Transverse colon (tissue), 4 donors: ENCODE data around the gene DNAJC24. TPM values are rescaled to one million over a fixed set of nuclear protein-coding genes. Genes with fewer than 3 reads are reported as not detected.

Source experiments
- DNase-seq: peaks from one replicate; pipeline ENCODE4 v3.0.0-alpha.2; 2019
- H3K27ac ChIP-seq, 4 donors: fragments of 200-600 bp; sonication (generic); 2 replicates each; pipeline ENCODE4 v1.5.1; 2016 to 2018; ENCODE audit warnings: inconsistent platforms in 4 of 4
- H3K27me3 ChIP-seq: fragments of 200-600 bp; sonication (generic); 2 replicates; pipeline ENCODE4 v1.5.1; 2017; ENCODE audit warnings: inconsistent platforms
- H3K36me3 ChIP-seq, 4 donors: fragments of 200-600 bp; sonication (generic); 2 replicates each; pipeline ENCODE4 v1.5.1; 2017 to 2019; ENCODE audit warnings: inconsistent platforms in 4 of 4
- H3K4me1 ChIP-seq, 4 donors: fragments of 200-600 bp; sonication (generic); 2 replicates each; pipeline ENCODE4 v1.5.1; 2017 to 2020; ENCODE audit warnings: inconsistent platforms in 4 of 4
- H3K4me3 ChIP-seq, 4 donors: fragments of 200-600 bp; sonication (generic); 1 replicate in 1 of 4; 2 replicates in 3 of 4; pipeline versions ENCODE4 v1.5.1 to v1.6.1; 2017 to 2019; ENCODE audit warnings: inconsistent platforms in 4 of 4
- H3K9me3 ChIP-seq, 2 donors: fragments of 200-600 bp; sonication (generic); 2 replicates each; pipeline ENCODE4 v1.5.1; 2017 to 2019; ENCODE audit warnings: inconsistent platforms in 2 of 2
- EP300 ChIP-seq: sonication (generic); formaldehyde crosslinking; IDR thresholded peaks from one replicate; pipeline ENCODE4 v1.6.1; 2017; ENCODE audit warnings: antibody characterized with exemption, low read depth
- POLR2A ChIP-seq: fragments of 450-650 bp; IDR thresholded peaks from one replicate; pipeline ENCODE4 v1.6.1; 2016; ENCODE audit warnings: antibody characterized with exemption, mild to moderate bottlenecking, moderate library complexity
- POLR2AphosphoS5 ChIP-seq, 3 donors: sonication (generic); formaldehyde crosslinking; IDR thresholded peaks; one replicate each; pipeline ENCODE4 v1.6.1; 2016; ENCODE audit warnings: antibody characterized with exemption in 3 of 3
- WGBS, 2 donors: methylation state at CpG; one replicate each; pipeline ENCODE4 v1.1.5; 2018; ENCODE audit warnings: low coverage in 1 of 2; 5-methylcytosine and 5-hydroxymethylcytosine counted together
- in situ Hi-C, 4 donors: fragments of 200-750 bp; cut with MboI; loops; one replicate each; pipeline versions ENCODE4 v1.15.0 to v1.15.1; 2017; ENCODE audit warnings: low sequenced_read_pairs in 3 of 4, low pct_ligation_motif_present in 1 of 4, low pct_unique_long_range_greater_than_20kb in 1 of 4
- intact Hi-C: fragments of 100-400 bp; cut with DNase I; formaldehyde crosslinking; loops from one replicate; pipeline ENCODE4 v1.15.1; 2023; ENCODE audit warnings: low total_unique reads
- total RNA-seq, 4 donors: library from RNA; depleted of rRNA; stranded (reverse); fragments of >200 nt; gene quantifications; one replicate each; pipeline ENCODE4 v1.1.0, GENCODE V29; 2016
- TF ChIP-seq, protein P1 (sequence below), 5 experiments: fragments of 200-600 bp in 3 of 5; fragments of 450-650 bp in 2 of 5; sonication (generic) in 3 of 5; IDR thresholded peaks; 1 replicate in 2 of 5; 2 replicates in 3 of 5; pipeline ENCODE4 v1.5.1; 2016 to 2017; ENCODE audit warnings: antibody characterized with exemption in 5 of 5, inconsistent platforms in 3 of 5, mild to moderate bottlenecking in 2 of 5, moderate library complexity in 1 of 5

The DNAJC24 gene
- total RNA-seq, 4 donors from 2014 or later, result 5.6 to 15.3 (median 10.6) TPM

- WGBS, 2 donors, result 77 to 91% methylated on average over 3 of the region's 3 CpGs
- Histone ChIP-seq H3K27me3 (no peaks in the 10 kb centered on the region), H3K9me3 (no peaks in the 10 kb centered on the region), H3K36me3 (no peaks in the 10 kb centered on the region), H3K4me1 (no peaks in the 10 kb centered on the region), H3K4me3 (no peak overlapping the region), H3K27ac (no peak overlapping the region)
- DNase-seq, result no peak
- in situ Hi-C loops, result no loop called here
- intact Hi-C loops, result no loop called here
- TF ChIP-seq EP300 (no peak), POLR2AphosphoS5 (IDR thresholded peaks at IDR 0.05) (no peak), POLR2A (no peak)
- TF ChIP-seq, protein P1, sequence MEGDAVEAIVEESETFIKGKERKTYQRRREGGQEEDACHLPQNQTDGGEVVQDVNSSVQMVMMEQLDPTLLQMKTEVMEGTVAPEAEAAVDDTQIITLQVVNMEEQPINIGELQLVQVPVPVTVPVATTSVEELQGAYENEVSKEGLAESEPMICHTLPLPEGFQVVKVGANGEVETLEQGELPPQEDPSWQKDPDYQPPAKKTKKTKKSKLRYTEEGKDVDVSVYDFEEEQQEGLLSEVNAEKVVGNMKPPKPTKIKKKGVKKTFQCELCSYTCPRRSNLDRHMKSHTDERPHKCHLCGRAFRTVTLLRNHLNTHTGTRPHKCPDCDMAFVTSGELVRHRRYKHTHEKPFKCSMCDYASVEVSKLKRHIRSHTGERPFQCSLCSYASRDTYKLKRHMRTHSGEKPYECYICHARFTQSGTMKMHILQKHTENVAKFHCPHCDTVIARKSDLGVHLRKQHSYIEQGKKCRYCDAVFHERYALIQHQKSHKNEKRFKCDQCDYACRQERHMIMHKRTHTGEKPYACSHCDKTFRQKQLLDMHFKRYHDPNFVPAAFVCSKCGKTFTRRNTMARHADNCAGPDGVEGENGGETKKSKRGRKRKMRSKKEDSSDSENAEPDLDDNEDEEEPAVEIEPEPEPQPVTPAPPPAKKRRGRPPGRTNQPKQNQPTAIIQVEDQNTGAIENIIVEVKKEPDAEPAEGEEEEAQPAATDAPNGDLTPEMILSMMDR (IDR thresholded peaks at IDR 0.05), result no peak
Observed at GRCh38 chr11:31414338-31414737, 44.7 kb downstream of the DNAJC24 start.

DNA sequence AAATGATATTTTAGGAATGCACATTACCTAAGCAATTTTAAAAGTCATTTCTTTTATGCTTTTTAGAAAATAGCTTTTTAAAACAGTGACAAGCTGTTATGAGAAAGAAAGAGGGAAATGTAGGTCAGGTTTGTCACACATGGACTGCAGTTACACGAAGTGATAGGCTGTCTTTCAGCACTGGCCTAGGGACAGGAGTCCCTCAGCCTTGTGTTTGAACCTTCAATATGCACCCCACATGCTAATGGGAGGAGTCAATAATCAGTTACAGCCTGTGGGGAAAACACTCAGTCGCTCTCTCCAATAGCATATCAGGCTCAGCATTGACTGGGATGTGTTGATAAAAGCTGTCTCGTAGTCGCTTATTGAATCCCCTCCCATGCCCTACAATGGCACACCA lies 45.8 kb downstream of the DNAJC24 start:
- WGBS, 2 donors, result 88 to 91% methylated on average over 4 of the region's 4 CpGs
- TF ChIP-seq POLR2AphosphoS5 (IDR thresholded peaks at IDR 0.05), result no peak

GRCh38 chr11:31417357-31417756 lies 47.7 kb downstream of the DNAJC24 start:
- DNase-seq, result no peak
- Histone ChIP-seq H3K27ac (no peak overlapping the region), H3K27me3 (no peaks in the 10 kb centered on the region), H3K36me3 (no peaks in the 10 kb centered on the region), H3K4me1 (no peaks in the 10 kb centered on the region), H3K4me3 (no peak overlapping the region), H3K9me3 (no peaks in the 10 kb centered on the region)
- in situ Hi-C loops (no loop called here), intact Hi-C loops (no loop called here)
- WGBS, 2 donors, result 90 to 98% methylated on average over 1 of the region's 1 CpG
- TF ChIP-seq POLR2A, result no peak
- TF ChIP-seq, protein P1 (IDR thresholded peaks at IDR 0.05), result no peak
- no peak for TF ChIP-seq POLR2AphosphoS5 (IDR thresholded peaks at IDR 0.05)
- TF ChIP-seq EP300, result no peak

More for the DNA sequence above, 45.8 kb downstream of the DNAJC24 start:
- intact Hi-C loops, result no loop called here
- Histone ChIP-seq H3K27ac (no peak overlapping the region), H3K4me1 (no peaks in the 10 kb centered on the region), H3K27me3 (no peaks in the 10 kb centered on the region), H3K36me3 (no peaks in the 10 kb centered on the region), H3K9me3 (no peaks in the 10 kb centered on the region), H3K4me3 (no peak overlapping the region)
- DNase-seq, result no peak
- in situ Hi-C loops, result no loop called here

GRCh38 chr11:31417816-31418215 lies 48.2 kb downstream of the DNAJC24 start:
- no peaks in the 10 kb centered on the region for H3K27me3 ChIP-seq
- no peaks in the 10 kb centered on the region for H3K9me3 ChIP-seq
- 93 to 95% methylated on average over 2 of the region's 2 CpGs for WGBS, 2 donors
- intact Hi-C loops (no loop called here), in situ Hi-C loops (no loop called here)
- TF ChIP-seq, protein P1 (IDR thresholded peaks at IDR 0.05), result no peak
- TF ChIP-seq EP300, result no peak
- TF ChIP-seq POLR2A, result no peak
- no peak for TF ChIP-seq POLR2AphosphoS5 (IDR thresholded peaks at IDR 0.05)
- H3K36me3 ChIP-seq, result no peaks in the 10 kb centered on the region
- no peak overlapping the region for H3K27ac ChIP-seq
- H3K4me1 ChIP-seq, result no peaks in the 10 kb centered on the region
- H3K4me3 ChIP-seq, result no peak overlapping the region
- no peak for DNase-seq

GRCh38 chr11:31419138-31419537 lies 49.5 kb downstream of the DNAJC24 start:
- H3K4me1 ChIP-seq, result no peaks in the 10 kb centered on the region
- intact Hi-C loops (no loop called here), in situ Hi-C loops (no loop called here)
- TF ChIP-seq, protein P1 (IDR thresholded peaks at IDR 0.05), result no peak
- TF ChIP-seq POLR2AphosphoS5 (IDR thresholded peaks at IDR 0.05) (no peak), EP300 (no peak), POLR2A (no peak)
- no peak overlapping the region for H3K4me3 ChIP-seq
- H3K27me3 ChIP-seq, result no peaks in the 10 kb centered on the region
- no peaks in the 10 kb centered on the region for H3K9me3 ChIP-seq
- no peaks in the 10 kb centered on the region for H3K36me3 ChIP-seq
- DNase-seq, result no peak
- WGBS, 2 donors, result 82 to 89% methylated on average over 3 of the region's 3 CpGs
- H3K27ac ChIP-seq, result no peak overlapping the region
